Measurements from ENCODE around the gene LAGE3.

The LAGE3 gene, protein sequence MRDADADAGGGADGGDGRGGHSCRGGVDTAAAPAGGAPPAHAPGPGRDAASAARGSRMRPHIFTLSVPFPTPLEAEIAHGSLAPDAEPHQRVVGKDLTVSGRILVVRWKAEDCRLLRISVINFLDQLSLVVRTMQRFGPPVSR

DNA sequence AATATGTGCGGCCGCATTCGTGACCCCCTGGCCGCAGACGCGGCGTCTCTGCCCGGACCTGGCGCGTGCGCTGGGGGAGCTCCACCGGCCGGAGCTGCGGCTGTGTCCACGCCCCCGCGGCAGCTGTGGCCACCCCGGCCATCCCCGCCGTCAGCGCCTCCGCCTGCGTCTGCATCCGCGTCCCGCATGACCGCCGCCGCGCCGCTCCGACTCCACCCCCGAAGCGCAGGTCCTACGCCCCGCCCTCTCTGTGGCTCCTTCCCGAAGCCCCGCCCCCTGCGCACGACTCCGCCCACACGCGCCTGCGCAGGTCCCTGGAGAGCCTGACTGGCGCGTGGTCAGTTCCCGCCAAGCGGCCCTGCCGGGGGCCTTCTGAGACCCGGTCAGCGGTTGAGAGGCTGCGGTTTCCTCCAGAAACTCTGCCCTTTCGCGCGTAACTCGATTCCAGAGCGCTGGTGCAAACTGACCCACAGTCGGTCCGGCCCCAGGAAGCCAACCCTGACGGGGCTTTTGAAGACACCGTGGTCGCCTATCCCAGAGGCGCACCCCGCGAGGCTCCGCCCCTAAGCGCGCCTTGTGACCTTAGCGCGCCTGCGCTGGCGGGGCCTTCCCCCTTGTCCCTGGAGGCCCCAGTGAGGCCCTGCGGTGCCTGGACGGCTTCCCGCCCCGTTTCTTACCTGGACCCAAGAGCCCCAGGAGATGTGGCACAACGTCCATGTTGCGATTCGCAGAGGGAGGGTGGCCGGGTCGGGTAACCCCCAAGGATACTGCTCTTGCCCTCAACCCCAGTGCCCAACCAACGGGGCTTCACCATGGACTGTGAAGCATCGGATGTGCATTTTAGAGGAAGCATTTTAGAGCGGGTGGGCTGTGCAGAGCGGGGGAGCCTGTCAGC lies at the start of gene LAGE3:
LAGE3 (minus strand) TSS at position 554 of the 895 bp plus-strand sequence; CDS start at position 188, 366 bp downstream.
- no peaks in the 10 kb centered on the region for H3K9me3 Mint-ChIP-seq
- peak within 1 kb of the TSS; percentile 92 for H3K27ac Mint-ChIP-seq
- DNase-seq (ENCODE audit: low spot score in 2 of 2) (peak; percentile 96 to 98), ATAC-seq (peak; percentile 94)
- H3K4me1 Mint-ChIP-seq: peaks cover 18% of the 10 kb centered on the region
- peaks cover 48% of the 10 kb centered on the region for H3K36me3 Mint-ChIP-seq
- peak within 1 kb of the TSS; percentile 77 for H3K4me3 Mint-ChIP-seq

DNA sequence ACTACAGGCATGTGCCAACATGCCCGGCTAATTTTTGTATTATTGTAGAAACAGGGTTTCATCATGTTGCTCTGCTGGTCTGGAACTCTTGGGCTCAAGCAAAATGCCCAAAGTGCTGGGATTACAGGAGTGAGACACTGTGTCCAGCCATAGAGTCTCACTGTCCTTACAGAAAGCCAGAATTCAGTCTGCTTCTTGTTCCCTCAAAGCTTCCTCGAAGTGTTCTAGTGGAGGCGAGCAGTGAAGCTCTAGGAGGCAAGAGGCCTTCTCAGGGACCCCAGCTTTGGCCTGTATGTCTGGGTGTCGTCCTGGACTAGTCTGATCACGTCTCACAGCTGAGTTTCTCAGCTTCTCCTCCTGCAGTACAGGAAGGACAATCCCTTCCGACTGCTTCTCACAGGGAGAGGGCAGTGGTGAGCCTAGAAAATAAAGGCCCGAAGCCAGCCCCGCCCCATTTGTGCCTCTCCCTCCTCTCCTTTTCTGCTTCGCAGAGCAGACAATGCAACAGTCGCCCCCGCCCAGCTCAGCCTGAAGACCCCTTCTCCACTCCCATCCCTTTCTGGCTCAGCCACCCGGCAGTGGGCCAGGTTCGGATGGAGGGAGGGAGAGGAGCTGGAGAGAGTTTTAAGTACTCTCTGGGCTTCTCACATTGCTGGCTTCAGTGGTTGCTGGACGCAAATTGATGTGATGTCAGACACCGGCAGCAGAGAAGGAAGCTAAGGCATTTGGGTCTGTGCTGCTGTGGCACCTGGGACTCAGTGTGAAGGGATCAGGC lies 48.0 kb upstream of the LAGE3 start:
- Mint-ChIP-seq H3K36me3 (peaks cover 24% of the 10 kb centered on the region), H3K27ac (peak overlapping the region; percentile 69), H3K4me3 (no peak overlapping the region), H3K4me1 (no peaks in the 10 kb centered on the region), H3K9me3 (no peaks in the 10 kb centered on the region)
- DNase-seq (ENCODE audit: low spot score in 2 of 2): peak in 1 of 2 donors; percentile 64
- ATAC-seq: peak; percentile 90

DNA sequence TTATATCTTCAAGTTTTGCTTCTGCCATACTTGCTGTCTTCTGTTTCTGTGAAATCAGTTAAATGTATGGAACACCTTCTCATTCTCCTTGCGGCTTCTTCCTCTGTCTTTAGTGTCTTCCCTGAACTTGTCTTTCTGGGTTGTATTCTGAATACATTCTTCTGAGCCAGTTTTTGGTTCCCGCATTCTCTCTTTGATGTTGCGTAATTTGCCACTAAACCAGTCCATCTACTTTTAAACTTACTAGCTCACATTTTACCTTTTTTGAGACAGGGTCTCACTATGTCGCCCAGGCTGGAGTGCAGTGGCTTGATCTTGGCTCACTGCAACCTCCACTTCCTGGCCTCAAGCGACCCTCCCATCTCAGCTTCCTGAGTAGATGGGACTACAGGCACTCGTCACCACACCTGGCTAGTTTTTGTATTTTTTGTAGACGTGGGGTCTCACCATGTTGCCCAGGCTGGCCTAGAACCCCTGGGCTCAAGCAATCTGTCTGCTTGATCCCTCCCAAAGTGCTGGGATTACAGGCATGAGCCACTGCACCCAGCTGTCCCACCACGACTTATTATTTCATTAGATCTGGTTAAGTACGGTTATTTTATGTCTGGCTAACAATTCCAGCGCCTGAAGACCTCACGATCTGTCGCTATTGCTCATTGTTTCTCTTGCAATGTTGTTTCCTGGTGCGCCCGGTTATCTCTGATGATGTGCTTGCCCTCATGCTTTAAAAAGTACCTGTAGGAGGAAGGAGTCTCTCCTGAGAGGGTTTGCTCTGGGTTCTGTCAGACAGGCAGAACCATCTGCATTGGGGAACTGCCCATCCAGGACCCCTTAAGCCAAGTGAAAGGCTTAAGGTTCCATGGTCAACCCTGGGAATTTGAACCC lies 46.8 kb upstream of the LAGE3 start:
- ATAC-seq: no peak
- H3K27ac Mint-ChIP-seq: peak overlapping the region; percentile 60
- H3K9me3 Mint-ChIP-seq: no peaks in the 10 kb centered on the region
- DNase-seq (ENCODE audit: low spot score in 2 of 2): no peak
- peaks cover 13% of the 10 kb centered on the region for H3K36me3 Mint-ChIP-seq
- H3K4me3 Mint-ChIP-seq: no peak overlapping the region
- H3K4me1 Mint-ChIP-seq: no peaks in the 10 kb centered on the region

DNA sequence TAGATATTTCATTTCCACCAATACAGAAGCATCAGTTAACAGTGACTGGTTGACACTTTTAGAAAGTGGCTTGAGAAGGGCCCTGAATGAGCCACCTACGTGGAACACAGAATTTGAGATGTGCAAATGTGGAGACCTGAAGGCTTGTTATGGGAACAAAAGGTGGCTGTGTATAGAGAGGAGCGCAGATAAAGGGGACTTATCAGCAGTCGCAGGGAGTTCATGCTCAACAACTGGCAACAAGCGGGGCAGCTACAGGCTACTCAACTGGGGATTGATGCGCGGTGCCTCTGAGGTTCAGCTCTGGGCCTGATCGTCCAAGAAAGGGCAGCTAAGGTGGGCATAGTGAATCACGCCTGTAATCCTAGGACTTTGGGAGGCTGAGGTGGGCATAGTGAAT lies 40.3 kb upstream of the LAGE3 start:
- Mint-ChIP-seq H3K27ac (no peak overlapping the region), H3K9me3 (no peaks in the 10 kb centered on the region), H3K4me3 (no peak overlapping the region)

DNA sequence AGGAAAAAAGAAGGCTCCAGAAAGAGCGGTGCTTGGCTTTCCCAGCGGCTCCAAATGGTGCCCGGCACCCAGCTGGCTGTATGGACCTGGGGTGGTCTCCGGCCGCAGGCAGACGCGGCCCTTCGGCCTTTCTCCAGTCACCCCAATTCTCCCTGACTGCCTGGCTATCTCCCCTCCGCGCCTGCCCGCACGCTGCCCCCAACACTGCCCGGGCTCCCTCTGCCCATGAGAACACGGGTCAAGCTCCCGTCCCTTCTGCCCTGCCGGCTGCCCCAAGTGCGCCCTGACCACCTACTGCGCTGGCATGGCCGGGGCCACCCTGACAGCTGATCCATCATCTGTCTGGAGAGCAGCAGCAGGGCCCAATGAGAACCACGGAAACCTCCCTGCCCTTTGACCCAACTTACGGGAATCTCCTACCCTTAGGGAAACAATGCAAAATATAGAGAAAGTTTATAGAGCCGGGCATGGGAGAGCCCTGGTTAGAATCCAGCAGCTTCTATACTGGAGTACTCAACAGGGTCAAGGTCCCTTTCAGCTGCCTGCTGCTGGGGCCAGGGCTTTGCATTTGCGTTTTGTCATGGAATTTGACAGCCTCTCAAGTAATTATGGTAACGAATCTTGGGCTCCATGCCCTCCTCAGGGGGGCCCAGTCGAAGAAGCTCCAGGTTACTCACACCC lies 38.2 kb upstream of the LAGE3 start:
- Mint-ChIP-seq H3K27ac (no peak overlapping the region), H3K36me3 (peaks cover 5% of the 10 kb centered on the region), H3K9me3 (no peaks in the 10 kb centered on the region), H3K4me3 (peak overlapping the region; percentile 81), H3K4me1 (peaks cover 16% of the 10 kb centered on the region)
- no peak for ATAC-seq
- DNase-seq (ENCODE audit: low spot score in 2 of 2): no peak

More for the DNA sequence above, 40.3 kb upstream of the LAGE3 start:
- ATAC-seq (no peak), DNase-seq (ENCODE audit: low spot score in 2 of 2) (no peak)
- peaks cover 5% of the 10 kb centered on the region for H3K36me3 Mint-ChIP-seq
- H3K4me1 Mint-ChIP-seq: peaks cover 7% of the 10 kb centered on the region

DNA sequence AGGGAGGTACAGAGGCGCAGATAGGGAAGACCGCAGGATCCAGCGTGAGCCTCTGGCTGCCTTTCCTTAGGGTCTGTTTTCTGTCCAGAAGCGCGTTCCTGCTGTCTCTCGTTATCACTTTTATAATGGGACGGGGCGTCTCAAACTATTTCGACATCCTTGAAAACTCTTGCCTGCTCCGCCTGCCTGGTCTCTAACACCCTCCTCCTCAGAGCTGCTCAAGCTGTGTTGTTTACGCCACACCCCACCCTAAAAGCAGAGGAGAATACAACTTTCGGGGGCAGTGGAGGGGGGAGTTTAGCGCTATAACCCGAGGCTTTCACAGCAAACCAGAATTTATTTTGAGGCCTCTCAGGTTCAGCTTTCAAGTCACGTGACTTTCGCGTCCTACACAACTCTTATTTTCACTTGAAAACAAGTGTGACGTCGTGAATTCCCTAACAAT lies 37.6 kb upstream of the LAGE3 start:
- peak overlapping the region; percentile 81 for H3K4me3 Mint-ChIP-seq
- H3K36me3 Mint-ChIP-seq: peaks cover 5% of the 10 kb centered on the region
- peaks cover 16% of the 10 kb centered on the region for H3K4me1 Mint-ChIP-seq
- DNase-seq (ENCODE audit: low spot score in 2 of 2) (no peak), ATAC-seq (peak; percentile 2)
- no peaks in the 10 kb centered on the region for H3K9me3 Mint-ChIP-seq
- peak overlapping the region; percentile 84 for H3K27ac Mint-ChIP-seq

DNA sequence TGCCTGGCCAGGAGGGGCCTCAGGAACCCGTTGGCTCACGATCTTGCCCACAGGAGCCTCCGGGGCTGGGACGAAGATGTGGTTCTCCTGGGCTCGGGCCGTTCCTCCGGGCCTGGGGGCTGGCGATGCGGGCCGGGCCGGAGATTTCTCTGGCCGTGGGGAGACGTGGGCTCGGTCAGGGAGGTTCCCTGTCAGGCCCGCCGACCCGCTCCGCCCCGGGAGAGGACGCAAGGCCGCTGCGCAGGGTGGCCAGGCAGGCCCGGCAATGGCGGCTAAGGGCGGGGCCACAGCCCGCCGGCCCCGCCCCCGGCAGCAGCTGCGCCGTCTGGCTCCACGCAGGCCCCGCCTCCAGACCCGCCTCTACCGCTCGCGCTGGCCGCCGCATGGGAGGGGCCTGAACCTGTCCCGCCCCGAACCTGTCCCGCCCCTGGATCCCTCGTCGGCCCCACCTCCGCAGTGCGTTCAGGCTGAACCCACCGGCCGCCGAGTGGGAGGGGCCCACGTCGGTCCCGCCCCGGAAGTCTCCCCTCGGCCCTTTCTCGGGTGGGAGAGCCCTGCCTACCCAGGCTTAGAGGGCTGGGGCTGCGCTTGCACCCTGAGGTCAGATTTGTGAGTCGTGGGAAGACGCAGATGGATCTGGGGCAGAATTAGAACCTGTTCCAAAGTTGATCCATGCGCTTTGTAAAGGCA lies 37.0 kb upstream of the LAGE3 start, which contains the start of gene FAM3A:
FAM3A (minus strand) TSS at position 267 of the 690 bp plus-strand sequence. CDS start 460 bp downstream, outside the sequence.
- DNase-seq (ENCODE audit: low spot score in 2 of 2): peak; percentile 75 to 90
- peak; percentile 96 for ATAC-seq
- peaks cover 5% of the 10 kb centered on the region for H3K36me3 Mint-ChIP-seq
- peak within 1 kb of the TSS; percentile 84 for H3K27ac Mint-ChIP-seq
- no peaks in the 10 kb centered on the region for H3K9me3 Mint-ChIP-seq
- H3K4me3 Mint-ChIP-seq: peak within 1 kb of the TSS; percentile 81
- peaks cover 16% of the 10 kb centered on the region for H3K4me1 Mint-ChIP-seq

DNA sequence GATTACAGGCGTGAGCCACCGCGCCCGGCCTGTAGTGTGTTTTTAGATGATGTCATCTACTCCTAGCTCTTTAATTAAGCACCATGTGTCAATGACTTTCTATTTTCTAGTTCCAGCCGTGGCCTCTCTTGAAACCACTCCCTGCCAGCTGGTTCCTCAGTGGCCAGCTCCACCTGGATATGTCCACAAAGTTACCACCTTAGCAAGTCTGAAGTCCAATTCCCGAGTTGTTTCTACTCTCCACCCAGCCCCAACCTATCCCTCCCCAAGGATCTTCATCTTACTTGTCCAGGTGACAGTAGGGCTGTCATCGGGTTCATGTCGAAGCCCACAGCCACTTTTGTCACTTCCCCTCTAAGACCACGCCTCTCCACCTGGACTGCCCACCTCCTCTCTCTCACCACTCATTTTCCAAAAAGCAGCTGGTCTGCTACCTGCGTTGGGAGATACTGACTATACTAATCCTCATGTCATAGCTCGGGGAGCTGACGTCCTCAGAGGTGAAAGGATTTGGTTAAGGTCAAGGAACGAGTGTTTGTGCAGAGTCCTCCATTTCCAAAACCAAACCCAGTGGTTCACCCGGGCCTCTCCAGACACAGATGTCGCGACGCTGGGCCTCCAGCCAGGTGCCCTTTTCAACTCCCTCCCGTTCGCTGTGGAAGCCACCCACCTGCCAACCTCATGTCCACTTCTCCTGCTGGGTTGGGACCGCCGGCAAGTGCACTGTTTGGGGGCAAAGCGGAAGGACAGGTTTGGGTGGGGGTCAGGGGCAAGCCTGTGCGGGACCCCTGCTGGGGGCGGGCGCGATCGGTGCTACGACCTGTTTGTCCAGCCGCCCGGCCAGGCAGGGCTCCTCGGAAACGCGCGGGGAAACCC lies 36.2 kb upstream of the LAGE3 start:
- Mint-ChIP-seq H3K4me3 (peak overlapping the region; percentile 81), H3K4me1 (peaks cover 16% of the 10 kb centered on the region), H3K27ac (peak overlapping the region; percentile 84), H3K36me3 (peaks cover 13% of the 10 kb centered on the region), H3K9me3 (no peaks in the 10 kb centered on the region)
- DNase-seq (ENCODE audit: low spot score in 2 of 2): peak in 1 of 2 donors; percentile 54
- peak; percentile 22 for ATAC-seq

DNA sequence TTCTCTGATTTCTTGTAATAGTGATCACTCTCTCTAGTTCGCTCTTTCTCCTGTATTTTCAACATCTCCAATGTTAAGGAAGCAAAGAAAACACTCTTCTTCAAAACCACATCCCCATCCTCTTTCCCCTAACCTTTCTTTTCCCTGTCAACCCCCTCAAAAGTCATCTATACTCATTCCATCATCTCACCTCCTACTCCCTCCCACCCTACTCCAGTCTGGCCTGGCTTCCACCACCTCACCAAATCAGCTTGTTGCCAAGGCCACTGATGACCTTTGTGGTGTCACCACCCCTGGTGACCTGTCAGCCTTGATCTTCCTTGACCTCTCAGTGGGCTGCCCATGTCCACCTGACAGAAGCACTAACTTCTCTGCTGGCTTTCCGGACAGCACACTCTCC lies 34.6 kb upstream of the LAGE3 start:
- DNase-seq (ENCODE audit: low spot score in 2 of 2): no peak
- H3K36me3 Mint-ChIP-seq: peaks cover 27% of the 10 kb centered on the region
- H3K4me3 Mint-ChIP-seq: peak overlapping the region; percentile 45
- no peaks in the 10 kb centered on the region for H3K9me3 Mint-ChIP-seq
- peak overlapping the region; percentile 80 for H3K27ac Mint-ChIP-seq
- peaks cover 23% of the 10 kb centered on the region for H3K4me1 Mint-ChIP-seq
- ATAC-seq: no peak

DNA sequence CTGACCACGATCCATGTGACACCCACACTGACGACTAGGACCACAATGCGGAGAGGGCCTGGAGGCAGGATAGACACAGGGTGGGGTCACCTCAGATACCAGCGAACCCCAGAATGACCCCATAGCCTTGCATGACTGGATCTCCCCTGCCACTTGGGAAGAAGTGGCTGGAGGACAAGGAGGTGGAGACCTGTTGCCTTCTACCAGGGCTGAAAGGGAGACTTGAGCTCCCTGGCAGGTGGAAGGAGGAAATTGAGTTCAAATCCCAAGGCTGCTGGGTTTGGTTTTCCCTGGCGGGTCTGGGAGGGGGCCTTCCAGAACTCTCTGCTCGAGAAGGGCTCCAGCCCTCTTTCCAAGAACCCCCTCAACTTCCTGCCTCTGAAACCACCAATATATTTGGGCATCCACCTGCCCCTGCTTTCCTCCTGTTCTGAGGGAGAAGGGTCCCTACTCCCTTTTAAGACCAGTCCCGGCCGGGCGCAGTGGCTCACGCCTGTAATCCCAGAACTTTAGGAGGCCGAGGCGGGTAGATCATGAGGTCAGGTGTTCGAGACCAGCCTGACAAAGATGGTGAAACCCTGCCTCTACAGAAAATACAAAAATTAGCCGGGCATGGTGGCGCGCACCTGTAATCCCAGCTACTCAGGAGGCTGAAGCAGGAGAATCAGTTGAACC lies 33.9 kb upstream of the LAGE3 start:
- no peak for DNase-seq (ENCODE audit: low spot score in 2 of 2)
- no peak for ATAC-seq
- Mint-ChIP-seq H3K4me3 (peak overlapping the region; percentile 45), H3K27ac (peak overlapping the region; percentile 80), H3K4me1 (peaks cover 27% of the 10 kb centered on the region), H3K9me3 (no peaks in the 10 kb centered on the region), H3K36me3 (peaks cover 32% of the 10 kb centered on the region)

DNA sequence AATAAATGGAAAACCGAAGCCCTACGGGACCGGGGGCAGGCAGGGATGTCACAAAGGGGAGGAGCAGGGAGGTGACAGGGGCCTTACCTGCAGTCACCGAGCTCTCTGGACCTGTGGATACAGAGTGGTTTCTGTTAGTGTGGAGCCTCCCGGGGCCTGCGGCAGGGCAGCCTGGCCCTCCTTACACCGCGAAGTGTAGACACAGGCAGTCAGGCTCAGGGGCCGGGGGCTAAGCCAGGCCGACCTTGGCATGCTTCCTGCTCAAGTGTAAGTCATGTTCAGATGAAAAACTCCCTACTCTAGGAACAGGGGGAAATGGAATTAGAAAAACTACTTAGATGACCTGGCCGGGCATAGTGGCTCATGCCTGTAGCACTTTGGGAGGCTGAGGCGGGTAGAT lies 32.7 kb upstream of the LAGE3 start:
- Mint-ChIP-seq H3K4me1 (peaks cover 26% of the 10 kb centered on the region), H3K9me3 (no peaks in the 10 kb centered on the region), H3K4me3 (no peak overlapping the region), H3K36me3 (peaks cover 38% of the 10 kb centered on the region), H3K27ac (peak overlapping the region; percentile 81)
- ATAC-seq (no peak), DNase-seq (ENCODE audit: low spot score in 2 of 2) (no peak)

DNA sequence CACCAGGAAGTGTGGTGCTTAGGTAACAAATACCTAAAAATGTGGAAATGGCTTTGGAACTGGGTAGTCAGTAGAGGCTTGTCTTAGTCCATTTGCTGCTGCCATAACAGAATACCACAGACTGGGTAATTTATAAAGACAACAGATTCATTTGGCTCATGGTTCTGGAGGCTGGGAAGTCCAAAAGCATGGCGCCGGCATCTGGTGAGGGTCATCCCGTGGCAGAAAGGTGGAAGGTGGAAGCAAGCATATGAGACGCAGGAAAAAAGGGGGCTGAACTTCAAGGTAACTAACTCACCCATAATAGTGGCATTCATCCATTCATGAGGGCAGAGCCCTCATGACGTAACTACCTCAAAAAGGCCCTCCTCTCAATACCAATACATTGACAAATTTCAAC lies 30.4 kb upstream of the LAGE3 start:
- peaks cover 49% of the 10 kb centered on the region for H3K36me3 Mint-ChIP-seq
- no peaks in the 10 kb centered on the region for H3K9me3 Mint-ChIP-seq
- H3K4me3 Mint-ChIP-seq: no peak overlapping the region
- peaks cover 20% of the 10 kb centered on the region for H3K4me1 Mint-ChIP-seq
- ATAC-seq: no peak
- H3K27ac Mint-ChIP-seq: no peak overlapping the region
- no peak for DNase-seq (ENCODE audit: low spot score in 2 of 2)
